Right lobe of liver (tissue), 4 donors: Measurements from ENCODE around the gene RERE.

Experiments
- CTCF ChIP-seq, 4 donors: fragments of 200-600 bp in 3 of 4; fragments of 450-650 bp in 1 of 4; IDR thresholded peaks; one replicate each; pipeline versions ENCODE4 v1.5.1 to v1.8.0; 2016 to 2022; ENCODE audit warnings: antibody characterized with exemption in 4 of 4, mild to moderate bottlenecking in 2 of 4
- POLR2A ChIP-seq: fragments of 450-650 bp; IDR thresholded peaks from one replicate; pipeline ENCODE4 v1.6.1; 2017; ENCODE audit warnings: antibody characterized with exemption, mild to moderate bottlenecking
- donor health status: DM: no; HTN: no; CAD: no.
- donor health status: DM: no; HTN: no; CAD: no.
- donor health status: DM: no; HTN: yes; CAD: no.

GRCh38 chr1:8435569-8436071 is 381.8 kb downstream of the RERE start:
- TF ChIP-seq CTCF (IDR thresholded peaks at IDR 0.05), result no peak
- no peak for TF ChIP-seq POLR2A
